Umbilical cord (tissue), 2 donors: ENCODE data around the gene MAP3K9. TPM values are rescaled to one million over a fixed set of nuclear protein-coding genes. Genes with fewer than 3 reads are reported as not detected.
"Not testable (repeated sequence)": the region's sequence is repeated elsewhere in the genome, so short reads cannot be mapped to it uniquely, and the experiment has no call there.

Experiments
- DNase-seq: peaks from one replicate; pipeline ENCODE4 v3.0.0-alpha.2; 2015; ENCODE audit warnings: low spot score
- total RNA-seq: library from RNA; depleted of rRNA; stranded (reverse); fragments of >200 nt; gene quantifications from one replicate; pipeline ENCODE4 v1.2.3, GENCODE V29; 2014; ENCODE audit warnings: low replicate concordance; ENCODE audit not compliant: insufficient read depth

MAP3K9 gene
- total RNA-seq = 2.6 TPM

GRCh38 chr14:70809225-70810219 is at the start of gene MAP3K9:
MAP3K9 (minus strand) TSS chr14:70809513; CDS start chr14:70809171, 342 bp downstream.
- peak; percentile 83 for DNase-seq

- DNase-seq = no peak
Observed at GRCh38 chr14:70858641-70859040, 49.3 kb upstream of the MAP3K9 start.

DNA sequence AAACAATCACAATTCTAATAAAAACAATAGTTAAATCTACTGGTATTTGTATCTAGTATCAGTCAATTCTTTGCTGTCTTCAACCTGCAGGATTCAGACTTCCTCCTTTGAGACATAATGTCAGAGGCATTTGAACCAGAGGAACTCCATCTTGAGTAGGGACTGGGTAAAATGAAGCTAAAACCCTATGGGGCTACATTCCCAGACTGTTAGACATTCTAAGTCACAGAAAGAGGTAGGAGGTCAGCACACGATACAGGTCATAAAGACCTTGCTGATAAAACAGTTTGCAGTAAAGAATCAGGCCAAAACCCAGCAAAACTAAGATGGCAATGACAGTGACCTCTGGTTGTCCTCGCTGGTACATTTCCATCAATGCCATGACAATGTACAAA is 48.2 kb upstream of the MAP3K9 start:
- no peak for DNase-seq

- no peak for DNase-seq
Observed at GRCh38 chr14:70856851-70857495, 47.7 kb upstream of the MAP3K9 start.

GRCh38 chr14:70855486-70855885 is 46.2 kb upstream of the MAP3K9 start:
- no peak for DNase-seq

GRCh38 chr14:70853658-70854057 is 44.3 kb upstream of the MAP3K9 start:
- DNase-seq = not testable (repeated sequence)

- no peak for DNase-seq
Observed at GRCh38 chr14:70847406-70848090, 38.2 kb upstream of the MAP3K9 start.

DNA sequence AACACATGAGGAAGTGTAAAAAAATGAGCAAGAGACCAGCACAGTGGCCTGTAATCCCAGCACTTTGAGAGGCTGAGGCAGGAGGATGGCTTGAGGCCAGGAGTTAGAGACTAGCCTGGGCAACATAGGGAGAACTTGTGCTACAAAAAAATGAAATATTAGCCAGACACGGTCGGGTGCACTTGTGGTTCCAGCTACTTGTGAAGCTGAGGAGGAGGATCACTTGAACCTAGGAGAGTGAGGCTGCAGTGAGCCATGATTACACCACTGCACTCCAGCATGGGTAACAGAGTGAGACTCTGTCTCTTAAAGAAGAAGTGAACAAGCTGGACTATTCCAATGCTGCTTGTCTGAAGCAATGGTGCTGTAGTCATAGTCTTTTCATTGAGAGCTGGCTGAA is 36.3 kb upstream of the MAP3K9 start:
- no peak for DNase-seq

DNA sequence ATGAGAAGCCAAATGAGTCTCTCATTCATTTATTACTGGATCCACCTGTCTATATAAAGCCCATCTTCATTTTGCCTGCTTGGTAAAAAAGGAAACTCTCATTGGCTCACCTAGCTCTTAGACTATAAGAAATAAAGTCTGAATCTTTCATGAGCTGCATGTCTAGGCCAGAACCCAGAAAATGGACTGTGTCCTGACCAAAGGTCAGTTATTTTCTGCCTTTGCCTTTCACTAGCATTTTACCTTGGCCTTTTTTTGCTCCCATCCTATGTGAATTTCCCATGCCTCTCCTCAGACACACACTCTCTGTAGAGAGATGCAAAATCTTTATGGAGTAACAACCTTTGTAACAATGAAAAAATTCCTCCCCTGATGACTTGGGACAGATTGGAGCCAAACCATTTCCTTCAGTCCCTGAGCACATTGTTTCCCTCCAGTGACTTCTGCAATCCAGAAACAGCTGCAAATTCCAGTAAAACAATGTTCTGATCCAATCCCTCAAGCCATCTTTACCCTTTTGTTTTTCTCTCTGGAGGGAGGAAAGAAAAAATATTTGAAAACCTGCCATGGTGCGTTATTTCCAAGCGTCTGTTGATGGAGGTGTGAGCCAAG is 33.6 kb upstream of the MAP3K9 start:
- DNase-seq = no peak

GRCh38 chr14:70838076-70838475 is 28.8 kb upstream of the MAP3K9 start:
- no peak for DNase-seq

- DNase-seq = no peak
Observed at GRCh38 chr14:70836946-70837345, 27.6 kb upstream of the MAP3K9 start.

DNA sequence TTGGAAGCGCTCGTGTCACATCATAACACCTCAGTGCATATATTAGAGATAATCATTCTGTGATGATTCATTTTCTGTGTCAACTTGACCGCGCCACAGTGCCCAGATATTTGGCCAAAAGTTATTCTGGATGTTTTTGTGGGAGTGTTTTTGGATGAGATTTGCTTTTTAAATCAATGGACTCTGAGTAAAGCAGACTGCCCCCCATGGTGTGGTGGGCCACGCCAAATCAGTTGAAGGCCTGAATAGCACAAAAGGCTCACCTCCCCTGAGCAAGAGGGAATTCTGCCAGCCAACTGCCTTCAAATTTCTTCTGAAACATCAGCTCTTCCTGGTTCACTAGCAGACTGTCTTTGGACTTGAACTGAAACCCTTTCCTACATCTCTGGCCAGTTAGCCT is 24.6 kb upstream of the MAP3K9 start:
- no peak for DNase-seq

DNA sequence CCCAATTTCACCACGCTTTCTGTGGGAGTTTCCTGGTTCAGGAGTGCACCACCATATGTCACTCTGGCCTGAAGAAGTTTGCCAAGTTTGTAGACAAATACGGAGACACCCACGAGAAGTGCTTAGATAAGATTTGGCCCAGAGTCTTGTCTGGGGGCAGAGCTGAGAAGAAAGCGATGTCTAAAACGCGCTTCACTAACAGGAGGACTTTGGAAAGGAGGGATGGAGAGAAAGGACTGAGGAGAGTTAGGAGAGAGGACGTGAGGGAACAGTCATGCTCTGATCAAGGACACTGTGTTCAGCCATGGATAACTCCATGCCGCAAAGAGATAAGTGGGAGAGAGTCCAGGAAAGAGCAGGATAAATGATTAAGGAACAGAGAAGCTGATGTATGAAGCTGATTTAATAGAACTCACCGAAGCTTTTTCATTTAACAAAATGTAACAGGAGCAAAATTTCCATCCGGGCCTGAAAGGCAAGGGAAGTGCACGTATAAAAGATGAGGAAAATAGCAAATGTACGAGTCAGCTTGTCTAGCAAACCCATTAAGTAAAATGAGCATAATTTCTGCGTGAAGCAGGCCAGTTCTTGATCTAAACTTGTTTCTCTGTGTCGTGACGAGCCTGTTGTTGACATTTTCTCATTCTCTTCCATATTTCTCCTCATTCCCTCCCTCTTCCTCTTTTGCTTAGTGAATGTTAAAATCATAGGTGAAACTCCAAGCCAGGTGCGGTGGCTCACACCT is 23.4 kb upstream of the MAP3K9 start:
- no peak for DNase-seq

DNA sequence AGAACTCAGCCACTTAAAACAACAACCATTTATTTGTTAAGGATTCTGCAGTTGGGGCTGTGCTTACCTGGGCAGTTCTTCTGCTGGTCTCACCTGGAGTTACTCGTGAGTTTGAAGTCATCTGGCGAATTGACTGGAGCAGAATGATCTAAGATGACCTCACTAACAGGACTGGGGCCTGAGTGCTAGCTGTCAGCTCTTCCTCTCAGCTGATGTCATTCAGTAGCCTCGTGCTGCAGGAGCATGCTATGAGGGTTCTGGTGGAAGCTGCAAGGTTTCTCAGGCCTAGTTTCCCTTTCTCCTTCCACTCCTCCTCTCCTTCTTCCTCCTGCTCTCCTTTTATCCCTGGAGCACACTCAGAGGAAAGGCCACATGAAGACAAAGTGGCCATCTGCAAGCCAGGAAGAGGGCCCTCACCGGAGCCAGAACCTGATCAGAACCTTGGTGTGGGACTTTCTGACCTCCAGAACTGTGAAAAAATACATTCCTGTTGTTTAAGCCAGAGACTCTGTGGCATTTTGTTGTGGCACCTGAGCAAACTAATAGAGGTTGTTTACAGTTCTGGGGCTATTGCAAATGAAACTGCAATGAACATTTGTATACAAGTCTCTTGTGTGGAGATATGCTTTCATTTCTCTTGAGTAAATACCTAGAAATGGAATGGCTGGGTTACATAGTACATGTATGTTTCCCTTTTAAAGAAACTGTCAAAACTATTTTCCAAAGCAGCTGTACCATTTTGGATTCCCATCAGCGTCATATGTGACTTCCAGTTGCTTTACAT is 21.9 kb upstream of the MAP3K9 start:
- no peak for DNase-seq

DNA sequence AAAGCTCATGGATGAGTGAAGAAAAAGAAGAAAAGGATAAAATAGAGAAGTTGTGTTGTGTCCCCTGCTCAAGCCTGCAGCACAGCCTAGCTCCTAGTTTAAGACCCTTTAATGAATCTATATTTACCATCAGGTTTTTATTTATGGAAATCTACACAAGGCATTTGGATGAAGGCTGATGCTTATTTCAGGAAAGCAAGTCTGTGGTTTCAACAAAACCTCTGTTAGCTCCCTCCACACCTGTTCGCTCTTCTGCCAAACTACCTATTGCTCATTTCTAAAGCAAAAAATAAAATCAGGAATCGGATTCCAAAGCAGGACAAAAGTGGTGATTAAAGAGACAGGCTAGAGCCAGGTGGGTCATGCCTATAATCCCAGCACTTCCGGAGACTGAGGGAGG is 18.9 kb upstream of the MAP3K9 start:
- no peak for DNase-seq

GRCh38 chr14:70827752-70828151 is 18.4 kb upstream of the MAP3K9 start:
- DNase-seq = no peak

DNA sequence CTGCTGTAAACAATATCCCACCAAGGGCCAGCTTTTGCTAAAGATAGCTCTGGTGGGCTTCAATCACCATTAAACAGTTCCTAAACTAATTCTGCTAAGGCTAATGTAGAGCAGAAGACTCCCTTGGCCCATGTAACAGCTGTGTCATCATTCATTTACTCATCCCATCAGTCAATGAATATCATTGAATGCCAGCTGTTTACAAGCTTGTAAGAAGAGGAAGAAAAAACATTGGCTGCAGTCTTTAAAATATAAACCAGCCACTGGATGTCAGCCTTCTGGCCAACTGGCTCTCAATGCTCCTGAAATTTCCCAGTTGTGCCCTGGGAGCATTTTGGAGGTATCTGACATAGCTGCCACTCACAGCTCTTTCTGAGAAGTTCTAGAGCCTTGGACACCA is 18.0 kb upstream of the MAP3K9 start:
- no peak for DNase-seq

GRCh38 chr14:70823281-70823680 is 14.0 kb upstream of the MAP3K9 start:
- DNase-seq = no peak

DNA sequence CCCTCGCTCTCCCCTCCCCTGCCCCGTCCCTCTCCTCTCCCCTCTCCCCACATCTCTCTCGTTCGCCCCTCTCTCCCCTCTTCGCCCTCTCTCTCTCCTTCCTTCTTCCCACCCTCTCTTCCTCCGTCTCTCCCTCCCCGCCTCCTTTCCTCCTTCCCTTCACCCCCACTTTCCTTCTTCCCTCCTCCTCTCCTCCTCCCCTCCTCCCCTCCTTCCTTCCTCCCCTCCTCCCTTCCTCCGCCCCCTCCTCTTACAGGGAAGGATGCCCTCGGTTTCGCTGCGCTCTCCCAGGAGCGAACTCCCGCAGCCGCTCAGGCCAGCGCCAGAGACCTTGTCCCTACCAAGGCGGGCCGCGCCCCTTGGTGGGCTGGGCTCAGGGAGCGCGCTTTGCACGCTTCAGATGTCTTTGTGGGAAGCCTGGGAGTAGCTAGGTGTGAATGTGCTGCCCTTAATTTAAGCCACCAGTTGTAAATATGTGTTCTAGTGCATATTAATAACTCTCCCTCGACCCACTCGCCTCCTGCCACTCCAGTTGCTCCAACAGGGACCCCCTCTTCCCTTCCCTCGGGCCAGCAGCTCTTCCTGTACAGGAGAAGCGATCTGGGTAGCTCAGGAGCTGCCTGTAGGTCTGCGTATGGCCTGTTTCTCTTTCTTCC is 13.3 kb upstream of the MAP3K9 start:
- peak; percentile 51 for DNase-seq
